Keratinocyte (primary cell): ENCODE measurements around the gene DEDD2.

ENCODE experiments used
- EZH2 ChIP-seq: IDR thresholded peaks from one replicate; pipeline ENCODE4 v1.6.1; 2012; ENCODE audit warnings: inconsistent platforms, mild to moderate bottlenecking, low read length, moderate library complexity
- TF ChIP-seq, protein P1 (sequence below), 3 experiments: IDR thresholded peaks in 1 of 3; conservative IDR thresholded peaks in 1 of 3; optimal IDR thresholded peaks in 1 of 3; 2 replicates in 2 of 3; 3 replicates in 1 of 3; pipeline versions ENCODE3 to v1.5.1; 2011; ENCODE audit warnings: low read length in 3 of 3, mild to moderate bottlenecking in 3 of 3, moderate library complexity in 2 of 3, control low read depth in 1 of 3, inconsistent platforms in 1 of 3; ENCODE audit not compliant: insufficient read depth in 2 of 3; ENCODE audit errors: extremely low read depth in 1 of 3

DNA sequence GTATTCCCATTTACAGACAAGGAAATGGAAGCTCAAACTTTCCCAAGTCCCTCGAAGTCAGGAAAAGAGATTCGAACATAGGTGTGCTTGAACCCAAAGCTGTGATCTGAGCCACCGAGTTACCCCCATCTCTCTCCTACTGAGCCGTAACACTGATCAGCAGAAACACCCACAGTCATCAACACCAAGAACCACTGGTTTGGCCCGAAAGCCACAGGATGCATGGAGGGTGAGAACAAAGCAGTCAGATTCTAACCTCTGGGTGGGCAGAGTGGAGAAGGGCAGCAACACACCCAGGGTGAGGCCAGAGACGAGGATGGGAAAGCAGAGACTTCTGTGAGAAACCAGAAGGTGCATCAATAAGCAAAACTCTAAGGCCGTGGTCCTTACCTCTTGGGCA, 57.5 kb downstream of the DEDD2 start:
- TF ChIP-seq, protein P1, sequence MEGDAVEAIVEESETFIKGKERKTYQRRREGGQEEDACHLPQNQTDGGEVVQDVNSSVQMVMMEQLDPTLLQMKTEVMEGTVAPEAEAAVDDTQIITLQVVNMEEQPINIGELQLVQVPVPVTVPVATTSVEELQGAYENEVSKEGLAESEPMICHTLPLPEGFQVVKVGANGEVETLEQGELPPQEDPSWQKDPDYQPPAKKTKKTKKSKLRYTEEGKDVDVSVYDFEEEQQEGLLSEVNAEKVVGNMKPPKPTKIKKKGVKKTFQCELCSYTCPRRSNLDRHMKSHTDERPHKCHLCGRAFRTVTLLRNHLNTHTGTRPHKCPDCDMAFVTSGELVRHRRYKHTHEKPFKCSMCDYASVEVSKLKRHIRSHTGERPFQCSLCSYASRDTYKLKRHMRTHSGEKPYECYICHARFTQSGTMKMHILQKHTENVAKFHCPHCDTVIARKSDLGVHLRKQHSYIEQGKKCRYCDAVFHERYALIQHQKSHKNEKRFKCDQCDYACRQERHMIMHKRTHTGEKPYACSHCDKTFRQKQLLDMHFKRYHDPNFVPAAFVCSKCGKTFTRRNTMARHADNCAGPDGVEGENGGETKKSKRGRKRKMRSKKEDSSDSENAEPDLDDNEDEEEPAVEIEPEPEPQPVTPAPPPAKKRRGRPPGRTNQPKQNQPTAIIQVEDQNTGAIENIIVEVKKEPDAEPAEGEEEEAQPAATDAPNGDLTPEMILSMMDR (optimal IDR thresholded peaks at IDR 0.05 in 1 of 3, IDR thresholded peaks at IDR 0.05 in 1 of 3, conservative IDR thresholded peaks at IDR 0.05 in 1 of 3; ENCODE audit: extremely low read depth in 1 of 3, insufficient read depth in 2 of 3, low read length in 3 of 3) = no peak
- TF ChIP-seq EZH2 = no peak
